Effector CD8-positive, alpha-beta T cell (primary cell): ENCODE results near the gene ANTXR1.

Experiments
- DNase-seq: peaks from one replicate; lab custom pipeline; 2025; lab: John Stamatoyannopoulos, UW

ANTXR1 gene

DNA sequence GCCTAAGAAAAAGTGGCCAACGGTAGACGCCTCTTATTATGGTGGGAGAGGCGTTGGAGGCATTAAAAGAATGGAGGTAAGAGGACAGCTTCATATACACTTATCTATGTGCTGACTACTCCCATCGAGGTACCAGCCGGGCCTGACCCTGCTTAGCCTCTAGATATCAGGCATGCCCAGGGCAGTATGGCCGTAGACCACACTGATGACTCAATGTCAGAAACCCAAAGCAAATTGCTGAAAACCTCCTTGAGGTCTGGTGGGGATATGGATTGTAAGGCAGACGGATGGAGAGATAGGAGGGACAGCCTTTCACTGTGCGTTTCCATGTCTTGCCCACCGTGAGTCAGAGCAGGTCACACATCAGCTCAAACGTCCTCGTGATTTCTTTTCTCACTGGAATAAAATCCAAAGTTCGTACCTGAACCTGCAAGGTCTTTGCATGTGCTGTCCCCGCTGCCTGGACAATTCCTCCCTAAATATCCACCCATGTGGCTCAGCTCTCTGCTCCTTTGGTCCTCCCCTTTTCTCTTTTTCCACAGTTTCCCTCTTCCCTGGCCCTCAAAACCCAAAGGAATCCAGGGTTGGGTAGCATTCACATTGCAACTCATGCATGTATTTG, 168.9 kb downstream of the ANTXR1 start:
- no peak for DNase-seq

GRCh38 chr2:69183659-69184058, 170.7 kb downstream of the ANTXR1 start:
- DNase-seq = no peak

DNA sequence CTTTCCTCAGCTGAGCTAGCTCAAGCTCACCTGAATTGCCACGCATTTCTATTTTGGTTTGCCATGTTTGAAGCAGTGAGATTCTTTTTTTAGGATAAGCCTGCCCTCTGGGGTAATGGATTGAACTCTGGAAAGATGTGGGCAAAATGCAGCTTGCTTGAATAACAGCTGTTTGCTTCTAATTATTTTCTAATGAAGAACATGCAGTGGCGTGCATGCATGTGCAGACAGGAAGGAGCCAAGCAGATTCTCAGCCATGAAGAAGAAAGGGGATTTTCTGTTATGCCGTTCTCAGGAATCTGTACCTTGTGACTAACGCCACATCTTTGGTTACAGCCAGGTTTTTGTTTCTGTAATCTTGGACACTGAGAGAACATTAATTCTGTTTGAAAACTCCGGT, 171.2 kb downstream of the ANTXR1 start:
- DNase-seq = no peak

- no peak for DNase-seq
Observed at GRCh38 chr2:69185807-69186206, 172.8 kb downstream of the ANTXR1 start.

DNA sequence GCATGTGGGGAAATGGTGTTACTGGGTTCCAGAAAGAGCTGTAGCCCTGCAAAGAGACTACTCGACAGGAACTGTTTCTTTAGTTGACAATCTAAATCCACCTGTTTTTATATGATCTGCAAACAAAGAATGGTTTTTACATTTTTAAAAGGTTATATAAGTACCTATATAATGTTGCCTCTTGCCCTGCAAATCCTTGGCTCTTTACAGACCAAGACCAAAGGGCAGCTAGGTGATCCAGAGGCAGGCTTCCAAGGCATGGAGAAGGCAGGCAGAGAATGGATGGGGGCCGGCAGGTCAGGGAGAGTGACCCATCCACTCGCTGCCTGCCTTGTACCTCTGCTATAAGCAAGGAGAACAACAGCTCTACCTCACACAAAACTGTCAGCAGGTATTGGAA, 173.6 kb downstream of the ANTXR1 start:
- DNase-seq = no peak

- DNase-seq = no peak
Observed at GRCh38 chr2:69188182-69188900, 175.4 kb downstream of the ANTXR1 start.

DNA sequence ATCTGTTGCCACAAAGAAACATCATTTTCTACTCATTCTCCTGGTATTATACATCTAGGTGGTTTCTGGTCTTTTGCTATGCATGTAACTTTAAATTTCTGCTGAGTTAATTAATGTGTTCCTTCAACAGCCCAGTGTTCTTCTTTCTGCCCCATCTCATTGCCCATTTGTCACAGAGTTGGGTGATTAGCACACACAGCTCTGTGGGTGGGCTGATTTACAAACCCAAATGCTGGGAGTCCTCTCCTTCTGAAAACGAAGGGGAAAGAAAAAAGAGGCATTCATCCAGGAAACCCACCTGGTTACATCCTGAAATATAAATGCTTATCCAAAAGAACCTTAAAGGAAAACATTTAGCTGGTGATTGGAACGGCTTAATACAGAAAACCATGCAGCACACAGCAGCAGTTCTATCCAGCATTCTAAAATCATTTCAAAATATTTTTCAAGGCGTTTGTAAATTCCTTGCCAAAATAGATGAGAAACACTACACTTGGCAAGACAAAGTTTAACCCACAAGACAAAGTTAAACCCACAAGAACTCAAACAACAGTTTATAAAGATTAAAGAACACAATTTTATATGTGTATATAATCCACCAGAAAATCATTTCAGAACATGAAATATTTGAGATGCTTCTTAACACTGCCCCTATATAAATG, 177.9 kb downstream of the ANTXR1 start:
- DNase-seq = no peak

GRCh38 chr2:69191634-69192033, 178.7 kb downstream of the ANTXR1 start:
- DNase-seq = no peak

GRCh38 chr2:69192176-69192945, 179.4 kb downstream of the ANTXR1 start:
- no peak for DNase-seq

- no peak for DNase-seq
Observed at GRCh38 chr2:69195706-69196105, 182.7 kb downstream of the ANTXR1 start.

- no peak for DNase-seq
Observed at GRCh38 chr2:69196327-69197117, 183.5 kb downstream of the ANTXR1 start.

- no peak for DNase-seq
Observed at GRCh38 chr2:69200107-69200520, 187.1 kb downstream of the ANTXR1 start.

DNA sequence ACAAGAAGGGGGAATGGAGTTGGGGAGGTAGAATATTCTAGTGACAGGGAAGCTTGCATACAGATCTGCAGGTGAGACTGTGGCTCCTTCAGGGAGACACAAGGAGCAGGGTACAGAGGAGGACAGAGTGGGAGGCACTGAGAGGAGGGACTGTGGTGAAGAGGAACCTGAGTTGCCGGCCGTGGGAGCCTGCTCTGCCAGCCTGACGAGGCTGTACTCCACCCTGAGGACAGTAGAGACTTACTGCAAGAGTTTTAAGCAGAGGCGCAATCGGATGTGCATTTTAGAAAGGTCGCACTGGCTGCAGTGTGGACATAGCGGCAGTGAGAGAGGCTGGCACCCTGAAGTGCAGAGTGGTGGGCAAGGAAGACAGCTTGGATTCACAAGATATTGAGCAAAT, 188.3 kb downstream of the ANTXR1 start:
- no peak for DNase-seq

GRCh38 chr2:69202327-69202726, 189.3 kb downstream of the ANTXR1 start:
- no peak for DNase-seq

DNA sequence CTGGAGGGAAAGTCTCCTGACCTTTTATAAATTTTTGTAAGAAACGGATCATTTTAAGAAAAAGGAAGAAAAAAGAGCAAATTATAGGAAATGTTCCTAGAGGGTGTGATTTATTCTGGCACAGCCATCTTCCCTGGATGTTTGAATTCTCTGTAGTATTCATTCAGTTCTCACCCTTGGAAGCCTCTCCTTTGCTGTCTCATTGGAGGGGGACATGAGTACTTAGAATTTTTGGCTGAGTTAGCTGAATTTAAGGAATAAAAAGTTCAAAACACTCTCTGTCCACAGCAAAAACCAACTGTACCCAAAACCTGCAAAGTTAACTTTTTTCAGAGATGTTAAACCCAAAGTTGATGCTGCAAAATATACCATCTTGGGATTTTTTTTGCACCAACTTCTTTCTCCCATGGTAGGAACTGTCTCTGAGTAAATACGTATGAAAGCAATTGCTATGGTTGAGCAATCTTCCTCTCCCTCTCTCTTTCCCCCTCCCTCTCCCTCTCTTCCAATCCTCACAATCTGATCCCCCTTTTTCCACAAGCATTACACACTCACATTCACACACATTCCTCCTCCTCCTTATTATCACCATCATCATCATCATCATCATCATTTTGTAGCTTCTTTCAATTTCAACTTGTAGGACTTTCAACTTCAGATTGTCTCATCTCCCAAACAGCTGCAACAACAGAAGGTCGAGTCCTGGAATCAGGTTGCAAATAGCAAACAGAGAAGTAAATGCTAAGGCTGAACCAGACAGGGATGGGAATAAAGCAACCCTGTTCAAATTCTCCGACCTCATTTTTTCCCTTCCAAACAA, 190.4 kb downstream of the ANTXR1 start:
- no peak for DNase-seq

DNA sequence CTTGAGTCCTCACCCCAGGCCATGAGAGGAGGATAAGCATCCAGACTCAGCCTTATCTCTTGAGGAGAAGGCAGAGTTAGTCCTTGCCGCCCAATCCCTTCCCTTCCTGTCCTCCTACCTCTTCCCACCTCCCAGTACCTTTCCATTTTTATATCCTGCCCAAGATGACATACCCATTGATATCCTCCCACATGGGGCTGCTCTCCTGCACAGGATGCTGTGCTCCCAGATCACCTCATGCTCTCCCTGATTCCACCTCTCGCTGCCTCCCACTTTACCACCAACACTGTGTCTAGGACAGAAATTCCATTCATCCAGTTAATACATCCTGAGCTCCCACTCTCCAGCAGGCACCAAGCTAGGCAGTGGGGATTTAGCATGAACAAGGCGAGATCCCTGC, 191.7 kb downstream of the ANTXR1 start:
- DNase-seq = no peak

DNA sequence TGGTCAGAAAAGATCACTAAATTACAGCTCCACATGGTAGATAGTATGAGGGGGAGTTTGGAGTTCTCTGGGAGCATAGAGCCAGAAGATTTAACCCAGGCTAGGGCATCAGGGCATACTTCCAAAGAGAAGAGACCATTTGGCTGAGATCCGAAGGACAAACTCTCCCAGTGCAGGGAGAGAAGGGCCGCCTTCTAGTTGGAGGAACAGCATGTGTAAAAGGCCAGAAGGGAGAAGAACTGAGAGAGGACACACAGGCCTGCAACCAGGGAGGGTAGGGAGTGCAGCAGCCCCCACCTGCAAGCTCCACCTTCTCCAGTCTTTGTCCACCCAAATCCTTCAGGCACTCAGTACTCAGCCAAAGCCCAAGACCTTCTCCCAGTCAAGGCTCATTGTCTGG, 192.1 kb downstream of the ANTXR1 start:
- no peak for DNase-seq

GRCh38 chr2:69205491-69205890, 192.5 kb downstream of the ANTXR1 start:
- DNase-seq = no peak

GRCh38 chr2:69208023-69208595, 195.1 kb downstream of the ANTXR1 start:
- DNase-seq = no peak

GRCh38 chr2:69209482-69209881, 196.5 kb downstream of the ANTXR1 start:
- DNase-seq = no peak
